CD14-positive monocyte (primary cell): ENCODE data around the gene THUMPD2. TPM values are rescaled to one million over a fixed set of nuclear protein-coding genes. Genes with fewer than 3 reads are reported as not detected.

Experiments used
- DNase-seq, 3 donors: peaks; one replicate each; pipeline ENCODE4 v3.0.0-alpha.2; 2011 to 2022
- H2AFZ ChIP-seq: 2 replicates; pipeline ENCODE4 v1.6.0; 2012; ENCODE audit warnings: mild to moderate bottlenecking, low read depth, low read length, inconsistent platforms; ENCODE audit not compliant: insufficient read depth, poor library complexity, severe bottlenecking
- H3K27ac ChIP-seq, 2 donors: 1 replicate in 1 of 2; 2 replicates in 1 of 2; pipeline ENCODE4 v1.5.1; 2012 to 2013; ENCODE audit warnings: low read length in 2 of 2, control low read depth in 1 of 2, inconsistent platforms in 1 of 2, low read depth in 1 of 2, mild to moderate bottlenecking in 1 of 2
- H3K27me3 ChIP-seq, 2 donors: one replicate each; pipeline versions ENCODE4 v1.6.0 to v1.6.1; 2011 to 2013; ENCODE audit warnings: low read length in 2 of 2; ENCODE audit not compliant: control insufficient read depth in 2 of 2, insufficient read depth in 2 of 2
- H3K36me3 ChIP-seq, 2 donors: replicated peaks in 1 of 2; 1 replicate in 1 of 2; 2 replicates in 1 of 2; pipeline versions ENCODE4 v1.5.1 to v1.6.1; 2012 to 2013; ENCODE audit warnings: low read length in 2 of 2, control low read depth in 1 of 2, inconsistent platforms in 1 of 2, mild to moderate bottlenecking in 1 of 2; ENCODE audit not compliant: insufficient read depth in 2 of 2, control insufficient read depth in 1 of 2
- H3K4me1 ChIP-seq, 2 donors: 1 replicate in 1 of 2; 2 replicates in 1 of 2; pipeline versions ENCODE4 v1.5.1 to v1.6.1; 2012 to 2013; ENCODE audit warnings: low read length in 2 of 2, control low read depth in 1 of 2, inconsistent platforms in 1 of 2, mild to moderate bottlenecking in 1 of 2, moderate library complexity in 1 of 2; ENCODE audit not compliant: insufficient read depth in 2 of 2, control insufficient read depth in 1 of 2
- H3K4me2 ChIP-seq: replicated peaks from 2 replicates; pipeline ENCODE3; 2012; ENCODE audit warnings: low read length, moderate library complexity, mild to moderate bottlenecking; ENCODE audit not compliant: poor library complexity, severe bottlenecking; ENCODE audit errors: extremely low read depth
- H3K4me3 ChIP-seq, 3 experiments: fragments of 200-600 bp in 1 of 3; sonication (generic) in 1 of 3; replicated peaks in 1 of 3; 1 replicate in 2 of 3; 2 replicates in 1 of 3; pipeline ENCODE4 v1.5.1; 2011 to 2013; ENCODE audit warnings: low read length in 3 of 3, mild to moderate bottlenecking in 3 of 3, control low read depth in 2 of 3, low read depth in 2 of 3, inconsistent platforms in 1 of 3, moderate library complexity in 1 of 3
- H3K79me2 ChIP-seq: 2 replicates; pipeline ENCODE4 v1.6.0; 2012; ENCODE audit warnings: mild to moderate bottlenecking, control low read depth, inconsistent platforms, low read length, moderate library complexity; ENCODE audit not compliant: insufficient read depth
- H3K9ac ChIP-seq: 2 replicates; pipeline ENCODE4 v1.6.0; 2017; ENCODE audit warnings: low read length, mild to moderate bottlenecking; ENCODE audit not compliant: insufficient read depth, poor library complexity, severe bottlenecking
- H3K9me3 ChIP-seq, 2 donors: replicated peaks in 1 of 2; 1 replicate in 1 of 2; 2 replicates in 1 of 2; pipeline versions ENCODE4 v1.5.1 to v1.6.1; 2012 to 2013; ENCODE audit warnings: low read length in 2 of 2, control low read depth in 1 of 2; ENCODE audit not compliant: control insufficient read depth in 1 of 2, insufficient read depth in 1 of 2
- H4K20me1 ChIP-seq: 2 replicates; pipeline ENCODE4 v1.6.0; 2012; ENCODE audit warnings: mild to moderate bottlenecking, low read length, control low read depth, moderate library complexity; ENCODE audit not compliant: insufficient read depth
- H3K27ac Mint-ChIP-seq, 7 donors: one replicate each; pipeline ENCODE4 v1.8.0; 2020; ENCODE audit warnings: mild to moderate bottlenecking in 7 of 7, mixed read lengths in 7 of 7, moderate library complexity in 6 of 7, inconsistent platforms in 2 of 7
- H3K27me3 Mint-ChIP-seq, 3 donors: one replicate each; pipeline ENCODE4 v1.8.0; 2021 to 2022; ENCODE audit warnings: low read depth in 3 of 3, mild to moderate bottlenecking in 3 of 3, mixed read lengths in 3 of 3, moderate library complexity in 3 of 3, inconsistent platforms in 1 of 3
- H3K36me3 Mint-ChIP-seq, 2 donors: one replicate each; pipeline ENCODE4 v1.8.0; 2020; ENCODE audit warnings: mixed read lengths in 2 of 2, inconsistent platforms in 1 of 2, mild to moderate bottlenecking in 1 of 2
- H3K4me1 Mint-ChIP-seq: one replicate; pipeline ENCODE4 v1.8.0; 2020; ENCODE audit warnings: mild to moderate bottlenecking, mixed read lengths
- H3K4me3 Mint-ChIP-seq, 2 donors: one replicate each; pipeline ENCODE4 v1.8.0; 2020; ENCODE audit warnings: mild to moderate bottlenecking in 2 of 2, mixed read lengths in 2 of 2, moderate library complexity in 1 of 2
- H3K9me3 Mint-ChIP-seq, 7 donors: one replicate each; pipeline ENCODE4 v1.8.0; 2020 to 2022; ENCODE audit warnings: mixed read lengths in 7 of 7, mild to moderate bottlenecking in 6 of 7, moderate library complexity in 6 of 7, inconsistent platforms in 2 of 7
- CTCF ChIP-seq: fragments of 200-600 bp; IDR thresholded peaks from one replicate; pipeline ENCODE4 v1.8.0; 2022; ENCODE audit warnings: antibody characterized with exemption, mild to moderate bottlenecking
- WGBS: methylation state at CpG from one replicate; pipeline ENCODE4 v1.1.5; 2013; ENCODE audit warnings: missing lambda C conversion rate; ENCODE audit not compliant: insufficient coverage; 5-methylcytosine and 5-hydroxymethylcytosine counted together
- intact Hi-C, 2 donors: fragments of 100-400 bp; cut with micrococcal nuclease; formaldehyde crosslinking; loops; one replicate each; pipeline versions ENCODE4 v1.15.0 to v1.15.1; 2023
- polyA minus RNA-seq: library from RNA; depleted of rRNA, polyadenylated mRNA; stranded (reverse); fragments of >200 nt; gene quantifications from 2 replicates; pipeline ENCODE4 v1.2.3, GENCODE V29; 2012
- polyA plus RNA-seq, 3 donors: library from polyadenylated mRNA; depleted of rRNA in 1 of 3; unstranded in 2 of 3; stranded (reverse) in 1 of 3; fragments of 300-500 nt in 2 of 3; fragments of >200 nt in 1 of 3; fragmentation: Illumina TruSeq in 2 of 3; gene quantifications; 1 replicate in 2 of 3; 2 replicates in 1 of 3; pipeline ENCODE4 v1.2.3, GENCODE V29; 2012 to 2021
- total RNA-seq, 12 experiments: library from RNA in 1 of 12; stranded (reverse) in 1 of 12; fragments of 120-200 nt in 1 of 12; gene quantifications; one replicate each; pipeline ENCODE4 v1.2.4 and lab custom pipeline; 2013 to 2026; ENCODE audit warnings: mixed read lengths in 6 of 12, inconsistent platforms in 1 of 12

The THUMPD2 gene
- total RNA-seq (2013): 9.0 TPM
- polyA plus RNA-seq: 1 to 10 TPM; 2.8 to 5.9 (median 4.2) TPM
- 2.6 and 2.8 TPM in 2 replicates for polyA minus RNA-seq
- total RNA-seq (lab: John Stamatoyannopoulos, UW): 4.7 to 18.9 (median 10.7) reads per million in 11 experiments

GRCh38 chr2:39778775-39779340, at the start of gene THUMPD2:
TSS of gene THUMPD2 (minus strand) at chr2:39779258. CDS start at chr2:39779239, 19 bp downstream.
- H3K27ac ChIP-seq: peak within 1 kb of the TSS; percentile 43 to 94
- Mint-ChIP-seq H3K4me3 (peak within 1 kb of the TSS; percentile 92 to 96), H3K27me3 (peaks cover 0 to 2% (median 2%) of the 10 kb centered on the region in 3 donors), H3K36me3 (no peaks in the 10 kb centered on the region), H3K27ac (peak within 1 kb of the TSS; percentile 86 to 98 (median 94)), H3K9me3 (peaks cover 0 to 5% (median 0%) of the 10 kb centered on the region in 7 donors), H3K4me1 (peaks cover 59% of the 10 kb centered on the region)
- H3K9ac ChIP-seq: peak within 1 kb of the TSS; percentile 98
- H3K4me3 ChIP-seq: peak within 1 kb of the TSS; percentile 79 to 91 (median 81)
- no peaks in the 10 kb centered on the region for H3K27me3 ChIP-seq
- H3K4me1 ChIP-seq: peaks cover 29 to 47% of the 10 kb centered on the region in 2 donors
- H3K9me3 ChIP-seq: no peaks in the 10 kb centered on the region
- H3K79me2 ChIP-seq: peaks cover 55% of the 10 kb centered on the region
- WGBS: under 1% methylated on average over 42 of the region's 54 CpGs
- DNase-seq: peak; percentile 54 to 66 (median 59)
- no peaks in the 10 kb centered on the region for H4K20me1 ChIP-seq
- H2AFZ ChIP-seq: peak within 1 kb of the TSS; percentile 94
- intact Hi-C loops: no loop called here
- H3K36me3 ChIP-seq: no peaks in the 10 kb centered on the region
- H3K4me2 ChIP-seq: peak within 1 kb of the TSS; percentile 78
- no peak for TF ChIP-seq CTCF

- no peaks in the 10 kb centered on the region for H3K79me2 ChIP-seq
- H3K36me3 ChIP-seq: no peaks in the 10 kb centered on the region
- WGBS: no CpG with 5 or more reads among the region's 3 CpGs
- H4K20me1 ChIP-seq: no peaks in the 10 kb centered on the region
- Mint-ChIP-seq H3K27ac (no peak overlapping the region), H3K36me3 (no peaks in the 10 kb centered on the region), H3K27me3 (no peaks in the 10 kb centered on the region), H3K4me3 (no peak overlapping the region), H3K4me1 (no peaks in the 10 kb centered on the region), H3K9me3 (peaks cover 0 to 5% (median 3%) of the 10 kb centered on the region in 7 donors)
- DNase-seq: no peak
- no peak for TF ChIP-seq CTCF
- H3K27ac ChIP-seq: no peak overlapping the region
- H3K4me1 ChIP-seq: no peaks in the 10 kb centered on the region
- intact Hi-C loops: no loop called here
- no peak overlapping the region for H2AFZ ChIP-seq
- no peak overlapping the region for H3K9ac ChIP-seq
- no peak overlapping the region for H3K4me2 ChIP-seq
- H3K4me3 ChIP-seq: no peak overlapping the region
- no peaks in the 10 kb centered on the region for H3K9me3 ChIP-seq
- no peaks in the 10 kb centered on the region for H3K27me3 ChIP-seq
Observed at GRCh38 chr2:39821871-39822270, 42.8 kb upstream of the THUMPD2 start.
